Measurements from ENCODE around the gene SIMC1.
"Not testable (repeated sequence)": the region's sequence is repeated elsewhere in the genome, so short reads cannot be mapped to it uniquely, and the experiment has no call there.

The SIMC1 gene

DNA sequence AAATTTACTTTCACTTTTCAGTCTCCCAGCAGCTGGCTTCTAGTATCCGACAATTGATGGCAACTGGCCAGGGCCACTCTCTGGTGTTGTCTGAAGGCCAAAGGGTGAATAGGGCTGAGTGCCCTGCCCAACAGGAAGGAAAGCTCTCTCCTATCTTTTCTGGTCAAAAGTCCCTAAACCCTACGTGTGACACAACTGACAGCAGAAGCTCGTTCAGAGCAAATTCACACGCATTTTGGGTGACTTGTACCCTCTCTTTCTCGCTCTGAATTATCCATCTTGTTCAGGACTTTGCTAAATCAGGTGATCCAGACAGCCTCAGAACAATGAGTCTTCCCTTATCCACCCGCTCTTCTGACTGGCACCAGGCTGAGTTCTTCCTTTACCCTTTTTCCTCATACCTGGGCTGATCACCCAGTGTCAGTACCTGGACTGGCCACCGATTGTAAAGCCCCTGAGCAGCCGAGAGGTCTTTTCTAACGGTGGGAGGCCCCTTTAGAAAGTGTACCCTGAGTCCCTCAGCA is 21.8 kb upstream of the SIMC1 start:
- not testable (repeated sequence) for DNase-seq

DNA sequence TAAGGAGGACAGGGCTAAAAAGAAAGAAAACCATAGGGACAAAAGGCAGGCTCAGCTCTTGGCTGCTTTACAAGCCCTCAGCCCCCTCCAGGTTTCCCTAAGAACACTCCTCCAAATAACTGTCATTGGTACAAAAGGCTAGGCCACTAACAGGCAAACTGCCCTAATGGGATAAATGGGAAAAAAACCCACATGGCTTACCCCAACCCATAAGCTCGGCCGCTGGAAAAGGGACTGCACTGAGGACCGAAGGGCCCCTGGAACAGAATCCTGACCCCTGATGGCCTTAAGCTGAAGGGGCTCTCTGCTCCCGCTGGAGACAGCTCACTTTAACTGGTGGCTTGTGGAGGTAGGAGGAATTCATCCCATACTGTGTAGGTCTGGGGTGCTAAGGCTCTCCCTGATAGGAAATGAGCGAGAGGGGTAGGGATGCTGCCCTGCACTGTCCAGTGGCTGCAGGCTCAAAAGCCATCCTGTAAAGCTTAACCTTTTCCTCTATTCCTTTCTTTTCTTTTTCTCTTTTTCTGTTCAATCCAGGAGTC is 21.0 kb upstream of the SIMC1 start:
- not testable (repeated sequence) for DNase-seq

DNA sequence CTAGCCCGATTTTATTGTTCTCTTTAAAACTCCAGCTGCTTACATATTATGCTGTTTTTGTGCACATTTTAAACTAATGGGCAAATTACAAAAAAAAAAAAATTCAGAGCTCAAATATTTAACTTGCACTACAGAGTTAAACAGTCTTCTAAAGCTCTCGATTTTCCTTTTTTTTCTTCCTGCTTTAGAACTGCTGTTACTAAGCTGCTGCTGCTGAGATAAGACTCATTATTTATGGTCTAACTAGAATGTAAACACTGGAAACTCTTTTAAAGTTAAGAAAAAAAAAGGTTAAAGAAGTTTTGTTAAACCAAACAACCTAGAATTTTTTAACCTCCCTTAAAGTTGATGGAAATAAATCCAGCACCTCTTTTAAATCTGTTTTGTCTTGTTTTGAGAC is 20.5 kb upstream of the SIMC1 start:
- not testable (repeated sequence) for DNase-seq

DNA sequence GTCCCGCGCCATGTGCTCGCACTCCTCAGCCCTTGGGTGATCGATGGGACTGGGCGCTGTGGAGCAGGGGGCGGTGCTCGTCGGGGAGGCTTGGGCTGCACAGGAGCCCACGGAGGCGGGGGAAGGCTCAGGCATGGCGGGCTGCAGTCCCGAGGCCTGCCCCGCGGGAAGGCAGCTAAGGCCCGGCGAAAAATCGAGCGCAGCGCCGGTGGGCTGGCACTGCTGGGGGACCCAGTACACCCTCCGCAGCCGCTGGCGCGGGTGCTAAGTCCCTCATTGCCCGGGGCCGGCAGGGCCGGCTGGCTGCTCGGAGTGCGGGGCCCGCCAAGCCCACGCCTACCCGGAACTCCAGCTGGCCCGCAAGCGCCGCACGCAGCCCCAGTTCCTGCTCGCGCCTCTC is 16.2 kb upstream of the SIMC1 start:
- DNase-seq = not testable (repeated sequence)

DNA sequence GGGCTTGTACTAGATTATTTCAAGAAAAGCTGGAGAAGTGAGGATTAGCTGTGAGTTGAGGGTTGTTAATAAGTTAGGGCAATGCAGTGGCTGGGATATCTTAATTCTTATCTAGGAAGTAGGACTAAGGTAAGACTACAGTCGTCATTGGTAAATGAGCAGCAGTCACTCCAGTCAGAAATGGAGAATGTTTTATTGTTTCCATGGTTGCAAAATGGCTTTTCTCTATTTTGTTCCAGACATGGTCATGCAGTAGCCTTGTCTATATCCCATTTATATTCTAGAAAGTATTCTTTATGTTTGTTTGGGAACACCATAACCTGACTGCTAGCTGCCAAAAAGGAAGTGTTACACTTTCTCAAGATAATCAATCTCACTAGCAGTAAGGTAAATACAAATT is 9.9 kb upstream of the SIMC1 start:
- DNase-seq = not testable (repeated sequence)

DNA sequence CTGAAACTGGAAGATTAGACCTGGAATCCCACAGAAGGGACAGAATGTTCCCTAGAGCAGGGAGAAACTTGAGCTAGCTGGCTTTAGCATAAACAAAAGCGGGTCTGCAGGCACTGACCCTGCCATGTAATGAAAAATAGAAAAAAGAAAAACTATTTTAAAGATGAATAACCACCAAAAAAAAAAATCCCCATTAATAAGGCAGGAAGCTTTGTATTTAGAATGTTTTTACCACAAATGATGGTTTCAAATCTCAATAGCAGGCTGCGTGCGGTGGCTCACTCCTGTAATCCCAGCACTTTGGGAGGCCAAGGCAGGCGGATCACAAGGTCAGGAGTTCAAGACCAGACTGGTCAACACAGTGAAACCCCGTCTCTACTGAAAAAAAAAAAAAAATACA is 5.0 kb upstream of the SIMC1 start:
- not testable (repeated sequence) for DNase-seq

DNA sequence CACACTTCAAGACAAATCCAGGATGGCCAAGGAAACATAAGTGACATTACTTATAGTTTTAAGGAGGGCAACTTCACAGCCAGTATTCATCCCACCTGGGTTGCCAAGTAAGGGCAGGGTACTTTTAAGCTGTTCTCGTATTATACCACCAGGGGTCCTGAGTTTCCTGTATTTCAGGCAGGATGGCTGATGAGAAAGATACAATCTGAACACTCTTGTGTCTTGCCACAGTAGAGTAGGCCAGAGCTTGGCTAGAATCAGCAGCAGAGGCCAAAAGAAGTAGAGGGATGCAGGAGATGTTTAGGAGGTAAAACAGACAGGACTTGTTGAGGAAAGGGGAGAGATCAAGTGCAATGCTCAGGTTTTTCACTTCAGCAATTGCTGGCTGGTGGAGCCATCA is 3.1 kb upstream of the SIMC1 start:
- DNase-seq = not testable (repeated sequence)

DNA sequence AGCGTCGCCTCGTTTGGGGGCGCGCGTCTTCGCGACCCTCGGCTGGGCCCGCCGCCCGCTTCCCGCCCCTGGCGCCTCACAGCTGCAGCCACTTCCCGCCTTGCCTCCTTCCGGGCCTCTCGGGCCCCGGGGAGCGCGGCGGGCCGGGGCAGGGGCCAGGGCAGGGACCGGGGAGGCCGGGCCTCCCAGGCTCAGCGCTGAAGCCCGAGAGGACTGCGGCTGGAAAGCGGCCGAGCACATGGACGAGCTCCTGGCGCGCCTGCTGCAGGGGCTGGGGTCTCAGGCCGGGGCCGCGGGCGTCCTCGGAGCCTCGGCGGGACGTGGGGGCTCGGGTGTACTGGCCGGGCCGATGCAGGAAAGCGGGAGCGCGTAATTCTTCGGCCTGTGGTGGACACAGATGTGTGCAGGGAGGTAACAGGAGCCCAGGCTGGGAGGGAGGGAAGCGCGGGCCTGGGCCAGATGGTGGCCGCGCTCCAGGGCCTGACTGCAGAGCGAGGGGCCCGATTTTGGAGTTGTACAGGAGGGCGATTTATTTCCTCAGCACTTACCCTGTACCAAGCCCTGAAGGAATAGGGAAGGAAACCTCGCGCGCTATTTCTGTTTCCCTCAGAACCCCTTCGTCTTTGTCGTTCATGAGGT is 540 bp downstream of the SIMC1 start:
- not testable (repeated sequence) for DNase-seq

DNA sequence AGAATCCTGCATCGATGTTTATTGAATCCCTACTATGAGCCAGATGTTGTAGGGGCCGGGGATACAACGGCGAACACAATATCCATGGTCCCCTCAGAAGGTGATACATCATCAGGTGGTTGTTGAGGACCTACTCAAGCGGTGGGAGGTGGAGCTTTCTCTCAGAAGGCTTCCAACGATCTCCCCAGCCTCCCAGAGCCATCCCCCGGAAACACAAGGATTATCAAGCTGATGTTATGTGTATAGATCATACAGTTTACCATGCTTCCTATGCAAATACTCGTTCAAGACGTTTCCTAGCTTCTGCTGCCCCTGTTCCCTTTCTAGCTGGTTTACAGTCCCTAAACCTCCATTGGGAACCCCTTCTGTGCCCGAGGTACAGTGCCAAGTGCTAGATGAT is 1.1 kb downstream of the SIMC1 start:
- DNase-seq = not testable (repeated sequence)

DNA sequence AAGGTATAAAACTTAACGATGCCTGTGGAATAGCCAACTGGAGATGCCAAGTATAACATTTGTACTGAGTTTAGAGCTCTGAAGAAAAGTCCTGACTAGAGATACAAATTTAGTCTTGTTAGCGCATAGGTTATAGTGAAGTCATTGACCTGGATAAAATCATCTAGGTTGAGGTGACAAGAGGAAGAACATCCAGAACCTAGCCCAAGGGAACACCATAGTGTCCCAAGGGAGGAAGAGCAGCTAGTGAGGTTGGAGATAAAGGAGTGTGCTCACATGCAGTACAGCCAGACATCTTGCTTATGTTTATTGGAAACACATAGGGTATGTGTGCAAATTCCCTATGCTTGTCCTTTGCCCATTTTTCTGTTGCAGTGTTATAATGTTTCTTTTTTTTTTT is 6.1 kb downstream of the SIMC1 start:
- not testable (repeated sequence) for DNase-seq

DNA sequence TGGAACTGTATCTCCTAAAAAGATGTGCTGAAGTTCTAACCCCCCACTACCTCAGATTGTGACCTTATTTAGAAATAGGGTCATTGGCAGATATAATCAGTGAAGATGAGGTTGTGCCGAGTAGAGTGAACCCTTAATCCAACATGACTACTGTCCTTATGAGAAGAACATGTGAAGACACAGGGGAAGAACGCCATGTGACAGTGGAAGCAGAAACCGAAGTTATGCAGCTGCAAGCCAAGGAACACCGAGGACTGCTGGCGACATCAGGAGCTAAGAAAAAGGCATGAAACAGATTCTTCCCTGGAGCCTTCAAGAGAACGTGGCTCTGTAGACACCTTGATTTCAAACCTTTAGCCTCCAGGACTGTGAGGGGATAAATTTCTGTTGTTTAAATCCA is 6.8 kb downstream of the SIMC1 start:
- DNase-seq = not testable (repeated sequence)

DNA sequence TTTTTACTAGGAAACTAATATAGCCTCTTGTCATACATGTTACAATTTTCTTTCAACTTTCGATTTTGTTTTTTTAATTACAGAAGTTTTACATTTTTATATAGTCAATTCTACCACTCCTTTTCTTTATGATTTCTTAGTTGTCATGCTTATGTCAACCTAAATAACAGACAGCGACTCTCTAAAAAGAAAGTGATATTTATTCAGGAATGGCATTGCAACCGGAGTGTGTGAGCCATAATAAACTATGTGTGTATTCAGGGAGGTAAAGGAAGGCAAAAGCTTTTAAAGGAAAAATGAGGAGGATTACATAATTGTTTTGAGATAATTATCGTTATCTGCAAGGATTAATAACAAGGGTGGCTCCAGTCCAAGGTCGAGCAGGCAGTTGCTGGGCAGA is 7.3 kb downstream of the SIMC1 start:
- DNase-seq = not testable (repeated sequence)

DNA sequence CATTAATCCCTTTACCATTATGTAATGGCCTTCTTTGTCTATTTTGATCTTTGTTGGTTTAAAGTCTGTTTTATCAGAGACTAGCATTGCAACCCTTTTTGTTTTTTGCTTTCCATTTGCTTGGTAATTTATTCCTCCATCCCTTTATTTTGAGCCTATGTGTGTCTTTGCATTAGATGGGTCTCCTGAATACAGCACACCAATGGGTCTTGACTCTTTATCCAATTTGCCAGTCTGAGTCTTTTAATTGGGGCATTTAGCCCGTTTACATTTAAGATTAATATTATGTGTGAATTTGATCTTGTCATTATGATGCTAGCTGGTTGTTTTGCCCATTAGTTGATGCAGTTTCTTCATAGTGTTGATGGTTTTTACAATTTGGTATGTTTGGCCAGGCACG is 12.5 kb downstream of the SIMC1 start:
- DNase-seq = not testable (repeated sequence)

DNA sequence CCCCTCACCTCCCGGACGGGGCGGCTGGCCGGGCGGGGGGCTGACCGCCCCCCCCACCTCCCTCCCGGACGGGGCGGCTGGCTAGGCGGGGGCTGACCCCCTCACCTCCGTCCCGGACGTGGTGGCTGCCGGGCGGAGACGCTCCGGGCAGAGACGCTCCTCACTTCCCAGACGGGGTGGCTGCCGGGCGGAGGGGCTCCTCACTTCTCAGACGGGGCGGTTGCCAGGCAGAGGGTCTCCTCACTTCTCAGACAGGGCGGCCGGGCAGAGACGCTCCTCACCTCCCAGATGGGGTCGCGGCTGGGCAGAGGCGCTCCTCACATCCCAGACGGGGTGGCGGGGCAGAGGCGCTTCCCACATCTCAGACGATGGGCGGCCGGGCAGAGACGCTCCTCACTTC is 13.9 kb downstream of the SIMC1 start:
- not testable (repeated sequence) for DNase-seq

DNA sequence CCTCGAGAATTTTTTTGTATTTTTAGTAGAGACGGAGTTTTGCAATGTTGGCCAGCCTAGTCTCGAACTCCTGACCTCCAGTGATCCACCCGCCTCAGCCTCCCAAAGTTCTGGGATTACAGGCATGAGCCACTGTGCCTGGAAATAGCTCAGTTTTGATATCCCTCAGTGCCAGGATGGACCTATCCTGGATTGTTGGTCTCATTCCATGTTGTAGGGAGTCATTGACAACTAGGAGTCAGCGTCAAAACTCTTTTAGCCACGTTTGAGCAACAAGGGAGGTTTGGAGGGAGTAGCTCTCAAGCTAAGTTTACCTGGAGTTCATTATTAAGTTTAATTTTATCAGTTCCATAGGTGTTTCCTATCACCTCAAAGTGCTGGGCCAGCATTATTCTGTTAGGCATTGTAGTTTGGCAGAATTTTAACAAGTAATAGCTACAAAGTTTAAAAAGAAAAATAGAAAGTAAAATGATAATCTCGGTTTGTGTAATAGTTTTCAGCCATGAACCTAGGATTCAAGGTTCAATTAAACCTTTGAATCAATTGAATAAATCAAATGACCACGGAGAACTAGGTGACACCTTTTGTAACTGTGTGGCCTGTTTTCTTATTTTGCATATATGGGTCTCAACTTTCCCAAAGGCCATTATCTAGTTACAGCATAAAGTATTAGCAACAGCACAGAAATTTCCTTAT is 15.3 kb downstream of the SIMC1 start:
- not testable (repeated sequence) for DNase-seq

DNA sequence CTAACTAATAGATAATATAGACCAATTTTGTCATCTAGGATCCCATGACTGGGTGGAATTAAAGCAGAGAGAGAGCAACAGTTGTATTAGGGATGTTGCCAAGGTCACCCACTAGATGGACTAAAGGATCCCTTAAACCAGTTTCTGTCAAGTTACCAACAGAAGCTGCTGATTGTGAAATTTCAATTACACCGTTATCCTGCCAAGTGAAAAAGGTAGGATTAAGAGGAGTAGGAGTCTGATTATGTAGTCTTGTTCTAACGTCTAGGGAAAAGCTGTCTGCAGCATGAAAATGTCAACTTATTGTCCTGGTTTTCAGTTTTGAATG is 15.8 kb downstream of the SIMC1 start:
- DNase-seq = not testable (repeated sequence)

DNA sequence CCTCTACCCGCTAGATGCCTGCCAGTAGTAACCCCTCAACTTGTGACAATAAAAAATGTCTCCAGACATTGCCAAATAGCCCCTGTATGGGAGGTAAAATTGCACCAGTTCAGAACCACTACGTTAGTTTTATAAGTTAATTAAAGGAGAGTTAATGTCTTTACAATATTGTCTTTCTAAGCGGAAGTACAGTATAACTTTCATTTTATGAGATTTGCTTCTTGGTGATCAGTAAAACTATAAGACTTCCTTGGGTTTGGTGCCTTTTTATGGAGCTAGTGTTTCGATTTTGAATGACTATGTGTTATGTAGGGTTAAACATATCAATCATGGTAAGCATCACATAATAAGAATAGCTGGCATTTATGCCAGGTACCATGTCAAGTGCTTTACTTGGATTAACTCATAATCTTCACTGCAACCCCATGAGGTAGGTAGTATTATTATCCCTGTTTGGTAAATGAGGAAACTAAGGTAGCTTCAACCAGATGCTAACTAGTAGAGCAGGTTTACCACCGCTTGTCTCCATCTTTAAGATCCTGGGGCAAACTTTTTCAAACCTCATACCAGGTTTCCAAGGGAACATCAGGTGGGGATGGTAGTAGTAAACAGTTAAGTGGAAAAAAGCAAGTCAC is 19.8 kb downstream of the SIMC1 start:
- not testable (repeated sequence) for DNase-seq

DNA sequence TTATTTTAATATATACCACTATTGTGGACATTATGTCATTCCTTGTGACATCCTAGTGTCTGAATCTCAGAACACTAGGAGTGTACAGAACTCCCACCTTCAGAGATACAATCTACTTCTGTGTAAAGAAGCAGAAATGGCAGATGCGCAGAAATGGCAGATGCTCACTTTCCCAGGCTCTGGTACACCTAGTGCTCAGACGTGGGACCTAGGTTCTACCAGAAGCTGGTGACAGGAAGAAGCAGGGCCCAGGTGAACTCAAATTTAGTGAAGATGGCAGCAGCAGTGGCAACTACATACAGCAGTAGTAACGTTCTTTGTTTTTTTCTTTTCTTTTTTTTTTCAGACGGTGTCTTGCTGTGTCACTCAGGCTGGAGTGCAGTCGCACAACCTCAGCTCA is 22.5 kb downstream of the SIMC1 start:
- not testable (repeated sequence) for DNase-seq

DNA sequence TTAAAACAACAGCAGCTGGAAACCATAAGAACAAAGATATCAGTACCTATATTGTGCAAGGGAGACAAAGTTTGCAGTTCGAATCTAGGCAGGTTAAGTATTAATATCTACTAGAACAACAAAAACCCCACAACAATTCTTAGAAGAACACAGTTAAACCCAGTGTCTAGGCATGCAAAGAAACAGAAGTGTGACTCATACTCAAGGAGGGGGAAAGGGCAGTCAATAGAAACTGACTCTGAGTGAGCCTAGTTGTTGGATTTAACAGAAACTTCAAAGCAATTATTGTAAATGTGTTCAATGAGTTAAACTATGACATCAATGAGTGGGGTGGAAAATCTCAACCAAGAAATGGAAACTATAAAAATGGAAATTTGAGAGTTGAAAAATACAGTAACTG is 28.2 kb downstream of the SIMC1 start:
- DNase-seq = not testable (repeated sequence)

DNA sequence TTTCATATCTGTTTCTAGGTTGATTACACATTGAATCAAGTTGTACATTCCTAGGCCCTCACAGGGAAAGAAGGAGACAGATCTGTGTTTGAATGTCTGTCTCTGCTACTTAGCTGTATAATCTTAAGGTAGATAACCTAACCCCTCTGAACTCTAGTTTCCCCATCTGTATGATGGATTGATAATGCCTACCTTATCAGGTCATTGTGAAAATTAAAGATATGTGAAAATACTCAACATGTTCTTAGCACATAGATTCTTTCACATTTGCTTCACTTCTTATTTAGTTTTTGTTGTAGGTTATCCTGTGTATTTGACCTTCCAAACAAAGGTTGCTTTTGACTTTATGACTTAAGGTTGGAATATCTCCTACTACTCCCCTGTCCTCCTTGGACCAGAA is 50.8 kb downstream of the SIMC1 start:
- DNase-seq = not testable (repeated sequence)

DNA sequence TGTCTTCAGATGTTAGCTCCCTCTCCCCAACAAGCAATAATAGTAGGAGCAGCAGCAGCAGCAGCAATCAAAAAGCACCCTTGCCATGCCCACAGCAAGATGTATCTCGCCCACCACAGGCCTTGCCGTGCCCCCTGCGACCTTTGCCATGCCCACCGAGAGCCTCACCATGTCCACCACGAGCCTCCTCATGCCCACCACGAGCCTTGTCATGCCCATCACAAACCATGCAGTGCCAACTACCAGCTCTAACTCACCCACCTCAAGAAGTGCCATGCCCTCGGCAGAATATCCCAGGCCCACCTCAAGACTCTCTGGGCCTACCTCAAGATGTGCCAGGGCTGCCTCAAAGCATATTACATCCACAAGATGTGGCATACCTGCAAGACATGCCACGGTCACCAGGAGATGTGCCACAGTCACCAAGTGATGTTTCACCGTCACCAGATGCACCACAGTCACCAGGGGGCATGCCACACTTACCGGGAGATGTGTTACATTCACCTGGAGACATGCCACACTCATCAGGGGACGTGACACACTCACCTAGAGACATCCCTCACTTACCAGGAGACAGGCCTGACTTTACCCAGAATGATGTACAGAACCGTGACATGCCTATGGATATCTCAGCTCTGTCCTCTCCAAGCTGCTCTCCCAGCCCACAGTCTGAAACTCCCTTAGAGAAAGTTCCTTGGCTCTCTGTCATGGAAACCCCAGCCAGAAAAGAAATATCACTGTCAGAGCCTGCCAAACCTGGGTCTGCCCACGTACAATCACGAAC is 52.0 kb downstream of the SIMC1 start:
- not testable (repeated sequence) for DNase-seq

DNA sequence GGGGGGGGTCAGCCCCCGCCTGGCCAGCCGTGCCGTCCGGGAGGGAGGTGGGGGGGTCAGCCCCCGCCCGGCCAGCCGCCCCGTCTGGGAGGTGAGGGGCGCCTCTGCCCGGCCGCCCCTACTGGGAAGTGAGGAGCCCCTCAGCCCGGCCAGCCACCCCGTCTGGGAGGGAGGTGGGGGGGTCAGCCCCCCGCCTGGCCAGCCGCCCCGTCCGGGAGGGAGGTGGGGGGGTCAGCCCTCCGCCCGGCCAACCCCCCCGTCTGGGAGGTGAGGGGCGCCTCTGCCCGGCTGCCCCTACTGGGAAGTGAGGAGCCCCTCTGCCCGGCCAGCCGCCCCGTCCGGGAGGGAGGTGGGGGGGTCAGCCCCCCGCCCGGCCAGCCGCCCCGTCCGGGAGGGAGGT is 67.1 kb downstream of the SIMC1 start:
- DNase-seq = not testable (repeated sequence)

All from NCI-H510A (cell line).